ENCODE results near the gene URI1. TPM values are rescaled to one million over a fixed set of nuclear protein-coding genes. Genes with fewer than 3 reads are reported as not detected.

URI1 gene
- total RNA-seq, 2 experiments from 2014 or later, result 45.1 to 79.2 TPM

- peak overlapping the region; percentile 22 for H3K4me3 ChIP-seq (ENCODE audit: low read depth, low read length, poor library complexity, severe bottlenecking)
- DNase-seq (ENCODE audit: low spot score), result peak; percentile 55
- BruUV-seq (replicated peaks), result no TSS peak
- no peaks in the 10 kb centered on the region for H4K20me1 ChIP-seq (ENCODE audit: insufficient read depth, low read length)
- intact Hi-C loops (cut with micrococcal nuclease; ENCODE audit: unreplicated experiment), result loop anchor here (5.0 to 10.0 kb wide), 2 partner anchors 117 to 614 kb away; no protein-coding TSS in a partner anchor
- H3K27ac ChIP-seq (ENCODE audit: low read depth, low read length, poor library complexity, severe bottlenecking), result no peak overlapping the region
- H3K9me3 ChIP-seq (ENCODE audit: low read length), result no peaks in the 10 kb centered on the region
- no peaks in the 10 kb centered on the region for H3K79me2 ChIP-seq (ENCODE audit: insufficient read depth, low read depth, low read length)
- CTCF ChIA-PET (ENCODE audit: unreplicated experiment), result interaction anchor here (0.7 kb wide), 1 partner anchor 256 kb away, joined by 3 read pairs; no protein-coding TSS in a partner anchor
- H3K36me3 ChIP-seq (ENCODE audit: insufficient read depth, low read length), result no peaks in the 10 kb centered on the region
- TF ChIP-seq CTCF (conservative IDR thresholded peaks at IDR 0.05; ENCODE audit: low read length) (no peak), EZH2phosphoT487 (IDR thresholded peaks at IDR 0.05; ENCODE audit: borderline replicate concordance, low read depth, low read length) (no peak)
- H3K4me1 ChIP-seq (ENCODE audit: insufficient read depth, low read length, poor library complexity, severe bottlenecking), result peaks cover 44% of the 10 kb centered on the region
- H3K9me2 ChIP-seq (ENCODE audit: insufficient read depth, low read length), result no peaks in the 10 kb centered on the region
- H3K4me2 ChIP-seq (ENCODE audit: low read length), result peak overlapping the region; percentile 67
- peak overlapping the region; percentile 97 for H2AFZ ChIP-seq (ENCODE audit: low read length)
- POLR2A ChIA-PET, result interaction anchor here (0.6 to 1.1 kb wide), 5 partner anchors 13 to 712 kb away, joined by 3 to 11 read pairs (median 4); partner anchors contain the start of gene URI1
Observed at GRCh38 chr19:29927944-29928625, 14.0 kb upstream of the URI1 start.

- Histone ChIP-seq H3K4me3 (ENCODE audit: low read depth, low read length, poor library complexity, severe bottlenecking) (no peak overlapping the region), H2AFZ (ENCODE audit: low read length) (peak overlapping the region; percentile 97), H3K27ac (ENCODE audit: low read depth, low read length, poor library complexity, severe bottlenecking) (no peak overlapping the region), H3K9me2 (ENCODE audit: insufficient read depth, low read length) (no peaks in the 10 kb centered on the region), H3K9me3 (ENCODE audit: low read length) (no peaks in the 10 kb centered on the region), H4K20me1 (ENCODE audit: insufficient read depth, low read length) (no peaks in the 10 kb centered on the region), H3K79me2 (ENCODE audit: insufficient read depth, low read depth, low read length) (no peaks in the 10 kb centered on the region), H3K4me1 (ENCODE audit: insufficient read depth, low read length, poor library complexity, severe bottlenecking) (peaks cover 37% of the 10 kb centered on the region), H3K4me2 (ENCODE audit: low read length) (peak overlapping the region; percentile 67), H3K36me3 (ENCODE audit: insufficient read depth, low read length) (no peaks in the 10 kb centered on the region)
- ChIA-PET CTCF (ENCODE audit: unreplicated experiment) (no interaction called here), POLR2A (interaction anchor here (0.8 to 1.1 kb wide), 3 partner anchors 17 to 711 kb away, joined by 3 to 4 read pairs (median 4); no protein-coding TSS in a partner anchor)
- no TSS peak for BruUV-seq (replicated peaks)
- intact Hi-C loops (cut with micrococcal nuclease; ENCODE audit: unreplicated experiment), result loop anchor here (5.0 to 10.0 kb wide), 2 partner anchors 116 to 613 kb away; no protein-coding TSS in a partner anchor
- peak; percentile 36 for DNase-seq (ENCODE audit: low spot score)
- TF ChIP-seq CTCF (conservative IDR thresholded peaks at IDR 0.05; ENCODE audit: low read length) (no peak), EZH2phosphoT487 (IDR thresholded peaks at IDR 0.05; ENCODE audit: borderline replicate concordance, low read depth, low read length) (no peak)
Observed at GRCh38 chr19:29928831-29929230, 13.2 kb upstream of the URI1 start.

- POLR2A ChIA-PET, result interaction anchor here (0.7 kb wide), 1 partner anchor 600 kb away, joined by 3 read pairs; no protein-coding TSS in a partner anchor
- H2AFZ ChIP-seq (ENCODE audit: low read length), result no peak overlapping the region
- CTCF ChIA-PET (ENCODE audit: unreplicated experiment), result no interaction called here
- BruUV-seq (replicated peaks), result no TSS peak
- no peak overlapping the region for H3K4me3 ChIP-seq (ENCODE audit: low read depth, low read length, poor library complexity, severe bottlenecking)
- intact Hi-C loops (cut with micrococcal nuclease; ENCODE audit: unreplicated experiment), result no loop called here
- H4K20me1 ChIP-seq (ENCODE audit: insufficient read depth, low read length), result no peaks in the 10 kb centered on the region
- no peaks in the 10 kb centered on the region for H3K4me1 ChIP-seq (ENCODE audit: insufficient read depth, low read length, poor library complexity, severe bottlenecking)
- DNase-seq (ENCODE audit: low spot score), result no peak
- no peak overlapping the region for H3K27ac ChIP-seq (ENCODE audit: low read depth, low read length, poor library complexity, severe bottlenecking)
- H3K9me3 ChIP-seq (ENCODE audit: low read length), result peaks cover 7% of the 10 kb centered on the region; the same call in 1 of the 2 replicates
- no peak for TF ChIP-seq EZH2phosphoT487 (IDR thresholded peaks at IDR 0.05; ENCODE audit: borderline replicate concordance, low read depth, low read length)
- no peak for TF ChIP-seq CTCF (conservative IDR thresholded peaks at IDR 0.05; ENCODE audit: low read length)
- H3K4me2 ChIP-seq (ENCODE audit: low read length), result no peak overlapping the region
- no peaks in the 10 kb centered on the region for H3K9me2 ChIP-seq (ENCODE audit: insufficient read depth, low read length)
- H3K36me3 ChIP-seq (ENCODE audit: insufficient read depth, low read length), result no peaks in the 10 kb centered on the region
- no peaks in the 10 kb centered on the region for H3K79me2 ChIP-seq (ENCODE audit: insufficient read depth, low read depth, low read length)
Observed at GRCh38 chr19:29934257-29934656, 7.8 kb upstream of the URI1 start.
